ENCODE measurements around the gene CFAP299.
"Not testable (repeated sequence)": the region's sequence is repeated elsewhere in the genome, so short reads cannot be mapped to it uniquely, and the experiment has no call there.

The CFAP299 gene

DNA sequence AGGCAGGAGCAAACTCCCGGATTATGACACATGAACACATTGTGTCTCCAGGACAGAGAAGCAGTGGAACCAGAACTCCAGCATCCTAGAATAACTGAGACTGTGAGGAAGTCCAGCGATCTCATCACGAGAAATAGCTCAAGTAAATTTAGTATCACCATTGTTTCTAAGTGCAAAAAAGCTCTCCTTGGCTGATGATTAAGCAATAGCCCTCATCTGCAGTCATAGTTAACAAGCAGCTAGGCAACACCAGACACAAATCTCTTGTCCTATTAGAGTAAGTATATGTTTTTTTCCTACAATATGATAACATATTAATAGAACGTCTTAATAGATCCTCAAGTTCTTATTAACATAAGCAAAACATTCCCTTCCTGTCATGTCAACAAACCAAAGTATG, 2.4 kb upstream of the CFAP299 start:
- no peak for DNase-seq

GRCh38 chr4:80334568-80334967, 962 bp upstream of the CFAP299 start:
- no peak for DNase-seq

- DNase-seq = no peak
Measured at GRCh38 chr4:80335226-80335553, 340 bp upstream of the CFAP299 start.

- DNase-seq = no peak
Measured at GRCh38 chr4:80336582-80336981, 1.1 kb downstream of the CFAP299 start.

DNA sequence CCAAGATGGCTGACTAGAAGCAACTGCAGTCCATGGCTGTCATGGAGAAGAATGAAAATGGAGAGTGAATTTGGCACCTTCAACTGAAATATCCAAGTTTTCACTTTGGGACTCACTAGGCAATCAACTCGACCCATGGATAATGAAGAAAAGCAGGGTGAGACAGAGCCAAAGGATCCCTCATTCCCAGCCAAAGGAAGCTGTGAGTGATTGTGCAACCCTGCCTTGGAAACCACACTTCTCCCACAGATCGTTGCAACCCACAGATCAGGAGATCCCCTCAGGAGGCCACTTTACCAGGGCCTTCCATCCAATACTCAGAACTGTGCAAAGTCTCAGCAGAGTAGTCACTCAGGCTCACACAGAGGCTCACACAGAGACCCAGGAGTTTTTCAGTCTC, 4.5 kb downstream of the CFAP299 start:
- DNase-seq = no peak

DNA sequence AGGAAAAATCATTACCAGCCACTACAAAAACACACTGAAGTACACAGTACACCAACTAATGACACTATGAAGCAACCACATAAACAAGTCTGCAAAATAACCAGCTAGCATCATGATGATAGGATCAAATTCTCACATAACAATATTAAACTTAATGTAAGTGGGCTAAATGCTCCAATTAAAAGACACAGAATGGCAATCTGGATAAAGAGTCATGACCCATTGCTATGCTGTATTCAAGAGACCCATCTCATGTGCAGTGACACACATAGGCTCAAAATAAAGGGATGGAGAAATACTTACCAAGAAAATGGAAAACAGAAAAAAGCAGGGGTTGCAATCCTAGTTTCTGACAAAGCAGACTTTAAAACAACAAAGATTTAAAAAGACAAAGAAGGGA, 7.2 kb downstream of the CFAP299 start:
- not testable (repeated sequence) for DNase-seq

DNA sequence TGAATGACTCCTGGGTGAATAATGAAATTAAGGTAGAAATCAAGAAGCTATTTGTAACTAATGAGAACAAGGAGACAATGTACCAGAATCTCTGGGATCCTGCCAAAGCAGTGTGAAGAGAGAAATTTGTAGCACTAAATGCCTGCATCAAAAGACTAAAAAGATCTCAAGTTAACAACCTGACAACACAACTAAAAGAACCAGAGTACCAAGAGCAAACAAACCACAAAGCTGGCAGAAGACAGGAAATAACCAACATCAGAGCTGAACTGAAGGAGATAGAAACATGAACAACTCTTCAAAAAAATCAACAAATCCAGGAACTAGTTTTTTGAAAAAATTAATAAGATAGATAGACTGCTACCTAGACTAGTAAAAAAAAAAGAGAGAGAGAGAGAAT, 8.4 kb downstream of the CFAP299 start:
- DNase-seq = no peak

GRCh38 chr4:80360084-80360483, 24.6 kb downstream of the CFAP299 start:
- no peak for DNase-seq

GRCh38 chr4:80360900-80361299, 25.4 kb downstream of the CFAP299 start:
- no peak for DNase-seq

- DNase-seq = peak in 1 of 2 donors; percentile 58
Measured at GRCh38 chr4:80361329-80361900, 25.9 kb downstream of the CFAP299 start.

- DNase-seq = peak; percentile 34 to 51
Measured at GRCh38 chr4:80362578-80363181, 27.1 kb downstream of the CFAP299 start.

DNA sequence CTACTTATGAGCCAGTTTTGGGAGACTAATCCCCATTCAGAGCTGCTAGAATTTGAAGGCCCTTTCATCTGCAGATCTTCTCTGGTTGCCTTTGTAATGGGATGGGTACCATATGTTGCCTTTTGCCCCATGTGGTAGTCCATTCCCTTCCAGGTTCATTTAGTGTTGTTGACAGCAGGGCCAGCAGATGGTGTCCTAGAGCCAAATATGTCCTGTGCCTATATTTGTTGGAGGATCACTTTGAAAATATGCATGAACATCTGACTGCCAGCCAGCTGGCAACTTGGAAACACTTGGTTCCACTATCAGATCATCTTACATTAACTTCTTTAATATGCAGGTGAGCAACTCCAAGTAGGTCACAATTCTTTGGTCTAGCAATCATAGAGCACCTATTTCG, 30.4 kb downstream of the CFAP299 start:
- DNase-seq = peak; percentile 61 to 71

DNA sequence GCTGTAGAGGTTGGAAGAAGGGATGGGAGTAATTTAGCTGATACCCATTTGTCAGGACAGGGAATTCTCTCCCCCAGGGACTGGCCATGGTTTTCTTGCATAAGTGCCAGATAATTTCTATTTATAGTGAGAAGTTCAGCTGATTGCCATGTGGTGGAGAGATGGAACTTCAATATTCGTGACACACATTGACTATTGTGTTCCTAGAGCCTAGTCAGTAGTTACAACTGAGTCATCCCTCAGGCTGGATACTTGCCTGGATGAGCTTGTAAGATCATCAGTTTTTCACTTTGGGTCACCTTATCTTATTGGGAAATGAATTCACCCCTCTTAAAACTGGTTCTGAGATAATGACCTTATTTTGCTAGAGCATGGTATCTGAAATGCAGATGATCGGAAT, 32.2 kb downstream of the CFAP299 start:
- DNase-seq = no peak

DNA sequence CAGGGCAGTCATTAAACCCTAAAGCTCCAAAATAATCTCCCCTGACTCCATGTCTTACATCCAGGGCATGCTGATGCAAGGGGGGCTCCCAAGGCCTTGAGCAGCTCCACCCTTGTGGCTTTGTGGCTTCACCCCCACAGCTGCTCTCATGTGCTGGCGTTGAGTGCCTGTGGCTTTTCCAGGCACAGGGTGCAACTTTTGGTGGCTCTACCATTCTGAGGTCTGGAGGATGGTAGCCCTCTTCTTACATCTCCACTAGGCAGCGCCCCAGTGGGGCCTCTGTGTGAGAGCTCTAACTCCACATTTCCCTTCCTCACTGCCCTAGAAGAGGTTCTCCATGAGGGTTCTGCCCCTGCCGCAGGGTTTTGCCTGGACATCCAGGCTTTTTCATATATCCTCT, 35.1 kb downstream of the CFAP299 start:
- no peak for DNase-seq

DNA sequence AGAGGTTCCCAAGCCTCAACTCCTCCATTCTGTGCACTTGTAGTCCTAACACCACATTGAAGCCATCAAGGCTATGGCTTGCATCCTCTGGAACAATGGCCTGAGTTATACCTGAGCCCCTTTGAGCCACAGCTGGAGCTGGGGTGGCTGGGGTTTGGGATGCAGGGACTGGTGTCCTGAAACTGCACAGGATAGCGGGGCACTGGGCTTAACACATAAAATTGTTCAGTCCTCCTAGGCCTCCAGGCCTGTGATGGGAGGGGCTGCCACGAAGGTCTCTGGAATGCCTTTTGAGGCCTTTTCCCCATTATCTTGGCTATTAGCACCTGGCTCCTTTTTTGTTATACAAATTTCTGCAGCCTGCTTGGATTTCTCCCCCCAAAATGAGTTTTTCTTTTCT, 35.5 kb downstream of the CFAP299 start:
- no peak for DNase-seq

- no peak for DNase-seq
Measured at GRCh38 chr4:80374180-80374579, 38.6 kb downstream of the CFAP299 start.

- DNase-seq = no peak
Measured at GRCh38 chr4:80382090-80382832, 46.7 kb downstream of the CFAP299 start.

DNA sequence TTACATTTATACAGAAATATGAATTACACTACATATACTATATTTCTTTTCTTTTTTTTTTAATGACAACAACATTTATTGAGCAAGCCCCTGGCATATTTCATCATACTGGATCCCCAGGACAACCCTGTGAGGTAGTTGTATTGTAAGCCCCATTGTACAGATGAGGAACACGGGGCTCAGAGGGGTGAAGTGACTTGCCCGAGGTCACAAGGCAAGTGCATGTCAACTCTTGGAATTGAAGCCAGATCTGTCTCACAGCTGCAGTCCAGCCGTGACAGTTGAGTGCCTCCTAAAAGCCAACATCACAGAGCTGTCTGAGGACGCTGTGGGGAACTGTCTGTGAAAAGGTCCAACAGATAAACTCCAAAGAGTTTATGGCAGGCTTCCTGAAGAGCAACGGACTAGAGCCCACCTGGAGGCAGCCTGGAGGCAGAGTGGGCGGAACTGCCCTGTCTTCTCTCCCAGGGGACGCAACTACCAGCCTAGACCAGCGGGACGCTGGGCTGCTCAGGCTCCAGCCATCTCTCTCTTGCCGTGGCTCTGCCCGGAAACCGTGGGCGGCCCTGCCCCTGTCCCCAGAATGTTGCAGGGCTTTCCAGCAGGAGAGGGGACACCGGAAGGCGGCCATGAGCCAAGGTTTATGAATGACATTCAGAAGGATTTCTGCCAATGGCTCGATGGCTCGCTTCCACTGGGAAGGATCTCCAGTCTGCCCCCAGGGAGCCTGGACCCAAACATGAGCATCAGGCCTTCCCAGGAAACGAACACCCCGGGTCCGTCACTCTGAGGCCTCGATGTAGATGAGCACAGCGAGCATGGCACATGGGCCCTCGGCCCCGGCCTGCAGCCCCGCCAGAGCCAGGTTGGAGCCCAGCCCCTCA, 50.1 kb downstream of the CFAP299 start:
- DNase-seq = no peak

- DNase-seq = no peak
Measured at GRCh38 chr4:80386281-80386886, 50.9 kb downstream of the CFAP299 start.

- no peak for DNase-seq
Measured at GRCh38 chr4:80387390-80388283, 52.1 kb downstream of the CFAP299 start.

GRCh38 chr4:80388284-80388607, 52.7 kb downstream of the CFAP299 start:
- no peak for DNase-seq

- DNase-seq = no peak
Measured at GRCh38 chr4:80390178-80390577, 54.6 kb downstream of the CFAP299 start.

All from CD4-positive, alpha-beta T cell treated with Interleukin-4 for 1 hour (primary cell).